Measurements from ENCODE around the gene LSM7. TPM values are rescaled to one million over a fixed set of nuclear protein-coding genes. Genes with fewer than 3 reads are reported as not detected.

The LSM7 gene
- total RNA-seq, 1 donor from 2014 or later: 150 TPM

DNA sequence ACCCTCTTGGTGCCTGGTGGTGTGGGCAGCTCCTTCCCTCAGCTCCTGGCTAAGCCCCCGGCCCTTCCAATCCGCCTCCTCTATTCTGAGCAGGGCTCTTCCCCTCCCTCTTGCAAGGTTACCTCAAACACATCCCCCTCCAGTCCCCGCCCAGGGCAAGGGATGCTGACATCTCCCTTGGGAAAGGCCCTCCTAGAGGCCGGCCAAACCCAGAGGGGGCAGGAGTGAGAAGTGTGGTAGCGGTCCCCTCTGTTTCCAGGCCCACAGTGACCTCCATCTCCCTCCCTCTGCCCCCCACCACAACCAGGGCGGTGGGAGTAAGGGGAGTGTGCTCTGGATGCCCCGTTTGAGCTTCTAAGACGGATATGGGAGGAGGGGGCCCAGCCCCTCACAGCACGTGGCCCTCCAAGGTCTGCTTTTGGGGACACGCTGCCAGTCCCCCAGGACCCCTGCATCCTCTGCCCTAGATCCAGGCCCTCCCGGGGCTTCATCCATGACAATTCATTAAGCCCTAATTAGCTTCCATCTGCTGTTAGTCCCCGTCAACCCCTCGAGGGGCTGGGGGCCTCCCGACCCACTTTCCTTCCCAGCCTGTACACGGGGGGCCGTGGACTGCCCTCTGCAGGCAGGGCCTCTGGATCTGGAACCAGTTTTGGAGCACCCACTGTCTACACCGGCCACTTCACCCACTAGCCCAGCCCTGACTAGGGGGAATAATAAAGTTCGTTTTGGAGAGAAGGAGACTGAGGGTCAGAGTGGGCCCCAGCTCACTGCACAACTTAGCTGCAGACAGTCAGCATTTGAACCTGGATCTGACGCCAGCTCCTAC is 22.7 kb downstream of the LSM7 start:
- intact Hi-C loops (cut with micrococcal nuclease): no loop called here

DNA sequence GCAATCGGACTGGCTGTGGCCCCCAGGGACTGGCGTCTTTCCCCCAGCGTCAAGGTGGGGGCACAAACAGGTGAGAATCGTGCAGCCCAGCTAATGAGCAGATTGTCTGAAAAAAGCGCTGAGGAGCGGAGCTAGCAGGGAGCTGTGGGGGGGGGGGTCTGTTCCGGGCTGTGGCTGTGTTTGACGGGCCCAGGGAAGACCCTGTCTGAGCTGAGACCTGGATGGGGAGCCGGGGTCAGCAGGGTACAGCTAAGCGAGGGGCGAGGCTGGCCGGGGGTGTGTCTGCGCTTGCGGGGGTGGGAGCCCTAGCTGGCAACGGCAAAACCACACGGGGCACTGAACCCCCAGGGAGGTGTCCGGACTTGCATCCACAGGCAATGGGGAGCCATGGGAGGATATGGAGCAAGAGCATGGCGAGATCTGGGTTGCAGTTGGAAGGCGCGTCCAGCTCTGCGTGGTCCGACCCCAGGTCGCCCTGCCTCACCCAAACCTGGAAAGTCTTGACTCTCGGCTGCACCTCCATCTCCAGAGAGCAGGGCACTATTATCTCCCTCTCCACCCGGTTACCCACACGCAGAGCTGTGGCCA is 25.1 kb downstream of the LSM7 start:
- intact Hi-C loops (cut with micrococcal nuclease): no loop called here

DNA sequence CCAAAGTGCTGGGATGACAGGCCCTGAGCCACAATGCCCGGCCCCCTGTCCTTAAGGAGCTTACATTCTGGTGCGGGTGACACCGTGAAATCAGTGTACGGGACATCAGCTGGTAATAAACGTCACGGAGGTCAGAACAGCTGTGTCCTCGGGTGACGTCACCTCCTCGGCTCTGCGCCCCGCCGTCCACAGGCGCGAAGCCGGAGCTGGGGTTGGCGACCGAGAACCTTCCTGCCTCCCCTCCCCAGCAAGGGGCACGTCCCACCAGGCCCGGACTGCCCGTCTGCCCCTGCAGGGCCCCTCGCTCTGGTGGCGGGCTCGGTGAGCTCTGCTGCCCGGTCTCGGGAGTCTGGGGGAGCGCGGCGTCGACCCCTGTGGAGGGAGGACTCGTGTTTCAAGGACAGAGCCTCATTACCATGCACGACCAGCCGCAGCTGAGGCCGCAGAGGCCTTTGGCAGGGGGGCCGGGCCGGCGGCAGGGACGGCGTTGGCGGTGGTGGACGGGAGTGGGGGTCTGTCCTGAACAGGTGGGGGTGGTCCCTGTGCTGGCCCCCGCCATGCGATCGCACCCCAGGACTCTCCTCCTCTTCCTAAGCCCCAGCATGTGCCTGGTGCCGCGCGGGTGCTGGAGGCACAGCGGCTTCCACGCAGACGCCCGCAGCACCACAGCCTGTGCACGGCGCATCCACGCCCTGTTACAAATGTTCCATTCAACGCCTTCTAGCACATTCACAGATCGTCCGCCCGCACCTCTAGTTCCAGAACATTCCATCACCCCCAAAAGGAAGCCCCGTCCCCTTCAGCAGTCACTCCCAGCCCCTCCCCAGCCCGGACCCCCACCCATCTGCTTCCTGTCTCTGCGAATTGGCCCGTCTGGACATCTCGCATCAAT is 25.8 kb downstream of the LSM7 start:
- intact Hi-C loops (cut with micrococcal nuclease): no loop called here

DNA sequence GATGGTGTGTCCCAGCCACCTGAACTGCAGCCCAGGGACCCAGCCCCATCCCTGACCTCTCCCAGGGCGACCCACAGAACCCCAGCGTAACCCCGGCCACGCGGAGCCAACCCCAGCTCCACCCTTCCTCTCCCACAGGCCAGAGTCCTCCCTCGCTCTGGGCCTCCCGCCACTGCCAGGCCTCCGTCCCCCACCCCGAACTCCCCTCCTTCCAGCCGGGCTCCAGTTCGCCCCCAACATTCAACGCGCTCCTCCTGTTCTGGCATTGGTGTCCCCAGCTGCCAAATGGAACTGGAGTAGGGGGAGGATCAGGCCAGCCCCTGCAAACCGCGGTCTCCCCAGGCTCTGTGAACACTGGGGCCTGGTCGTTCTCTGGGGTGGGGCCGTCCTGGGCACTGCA is 27.9 kb downstream of the LSM7 start:
- intact Hi-C loops (cut with micrococcal nuclease): no loop called here

DNA sequence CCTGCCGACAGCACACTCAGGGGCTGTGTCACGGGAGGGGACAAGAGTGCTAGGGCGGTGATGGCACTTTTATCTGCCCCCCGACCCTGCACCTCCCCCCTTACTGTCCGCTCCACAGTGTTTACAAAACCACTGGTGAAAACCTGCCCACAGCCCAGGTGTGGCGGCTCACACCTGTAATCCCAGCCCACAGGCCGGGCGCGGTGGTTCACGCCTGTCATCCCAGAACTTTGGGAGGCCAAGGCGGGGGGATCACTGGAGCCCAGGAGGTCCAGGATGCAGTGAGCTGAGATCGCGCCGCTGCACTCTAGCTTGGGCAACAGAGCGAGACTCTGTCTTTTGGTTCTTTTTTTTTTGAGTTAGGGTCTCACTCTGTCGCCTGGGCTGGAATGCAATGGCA is 32.2 kb downstream of the LSM7 start:
- intact Hi-C loops (cut with micrococcal nuclease): no loop called here

DNA sequence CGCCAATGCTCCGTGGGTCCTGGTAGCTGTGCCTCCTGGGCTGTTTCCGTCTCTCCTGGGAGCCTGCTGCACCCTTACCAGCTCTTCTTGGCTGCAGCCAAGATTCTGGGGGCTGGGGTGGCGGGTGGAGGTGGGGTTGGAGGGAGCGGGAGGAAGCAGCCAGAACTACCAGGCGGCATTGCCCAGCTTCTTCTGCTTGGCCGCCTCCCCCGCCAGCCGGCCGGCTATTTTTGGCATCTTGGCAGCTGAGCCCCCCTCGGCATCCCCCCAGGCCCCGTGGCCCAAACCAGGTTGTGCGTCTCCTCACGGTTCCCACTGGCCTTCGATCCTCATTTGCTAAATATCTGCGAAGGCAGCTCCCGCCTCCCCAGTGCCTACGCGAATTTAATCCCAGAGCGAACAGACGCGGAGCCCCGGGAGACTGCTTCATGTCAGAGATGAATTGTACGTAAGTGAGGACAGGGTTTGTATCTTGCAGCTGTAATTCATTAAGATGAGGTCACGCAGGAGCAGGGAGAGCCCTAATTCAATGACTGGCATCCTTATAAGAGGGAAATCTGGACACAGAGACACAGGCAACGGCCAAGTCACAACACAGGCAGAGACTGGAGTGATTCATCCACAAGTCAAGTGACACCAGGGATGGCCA is 33.6 kb downstream of the LSM7 start:
- intact Hi-C loops (cut with micrococcal nuclease): no loop called here

DNA sequence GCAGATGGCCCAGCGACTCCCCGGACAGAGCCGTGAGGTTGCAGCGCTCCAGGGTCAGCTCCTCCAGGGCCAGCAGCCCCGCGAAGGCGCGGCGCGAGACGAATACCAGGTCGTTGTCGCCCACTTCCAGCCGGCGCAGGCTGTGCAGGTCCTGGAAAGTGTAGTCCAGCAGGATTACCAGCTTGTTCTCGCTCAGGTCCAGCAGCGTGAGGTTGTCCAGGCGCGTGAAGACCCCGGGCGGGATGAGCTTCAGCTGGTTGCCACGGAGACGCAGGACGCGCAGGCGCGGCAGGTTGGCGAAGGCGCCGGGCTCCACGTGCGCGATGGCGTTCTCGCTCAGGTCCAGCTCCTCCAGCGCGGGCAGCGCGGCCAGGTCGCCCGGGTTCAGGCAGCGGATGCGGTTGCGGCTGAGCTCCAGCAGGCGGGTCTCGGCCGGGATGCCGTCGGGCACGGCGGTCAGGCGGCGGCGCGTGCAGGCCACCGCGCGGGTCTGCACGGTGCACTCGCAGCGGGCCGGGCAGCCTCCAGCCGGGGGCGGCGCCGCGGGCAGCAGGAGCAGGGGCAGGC is 37.1 kb downstream of the LSM7 start:
- intact Hi-C loops (cut with micrococcal nuclease): no loop called here

DNA sequence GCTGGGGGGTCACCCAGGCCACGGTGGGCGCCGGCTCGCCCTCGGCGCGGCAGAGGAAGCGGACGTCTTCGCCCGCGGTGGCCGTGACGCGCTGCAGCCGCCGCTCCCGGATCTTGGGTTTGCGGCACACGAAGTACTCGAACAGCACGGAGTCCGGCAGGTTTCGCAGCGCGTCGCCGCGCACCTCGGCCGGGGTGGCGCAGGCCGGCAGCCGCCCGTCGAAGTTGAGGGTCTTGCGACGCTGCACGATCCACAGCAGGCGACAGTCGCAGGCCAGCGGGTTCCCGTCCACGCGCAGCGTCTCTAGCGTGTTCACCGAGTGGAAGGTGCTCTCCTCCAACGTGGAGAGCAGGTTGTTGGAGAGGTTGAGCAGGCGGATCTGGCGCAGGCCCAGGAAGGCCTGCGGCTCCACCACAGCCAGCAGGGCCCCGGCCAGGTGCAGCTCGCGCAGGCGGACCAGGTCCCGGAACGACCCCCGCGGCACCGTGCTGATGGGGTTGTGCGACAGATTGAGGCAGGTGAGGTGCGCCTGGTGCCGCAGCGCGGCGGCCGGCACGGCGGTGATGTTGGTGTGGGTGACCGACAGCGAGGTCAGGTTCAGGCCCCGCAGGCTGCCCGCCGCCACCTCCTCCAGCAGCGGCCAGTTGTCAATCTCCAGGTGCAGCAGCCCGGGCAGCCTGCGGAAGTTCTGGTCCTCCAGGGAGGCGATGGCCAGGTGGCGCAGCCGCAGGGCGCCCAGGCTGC is 37.8 kb downstream of the LSM7 start:
- intact Hi-C loops (cut with micrococcal nuclease): no loop called here

DNA sequence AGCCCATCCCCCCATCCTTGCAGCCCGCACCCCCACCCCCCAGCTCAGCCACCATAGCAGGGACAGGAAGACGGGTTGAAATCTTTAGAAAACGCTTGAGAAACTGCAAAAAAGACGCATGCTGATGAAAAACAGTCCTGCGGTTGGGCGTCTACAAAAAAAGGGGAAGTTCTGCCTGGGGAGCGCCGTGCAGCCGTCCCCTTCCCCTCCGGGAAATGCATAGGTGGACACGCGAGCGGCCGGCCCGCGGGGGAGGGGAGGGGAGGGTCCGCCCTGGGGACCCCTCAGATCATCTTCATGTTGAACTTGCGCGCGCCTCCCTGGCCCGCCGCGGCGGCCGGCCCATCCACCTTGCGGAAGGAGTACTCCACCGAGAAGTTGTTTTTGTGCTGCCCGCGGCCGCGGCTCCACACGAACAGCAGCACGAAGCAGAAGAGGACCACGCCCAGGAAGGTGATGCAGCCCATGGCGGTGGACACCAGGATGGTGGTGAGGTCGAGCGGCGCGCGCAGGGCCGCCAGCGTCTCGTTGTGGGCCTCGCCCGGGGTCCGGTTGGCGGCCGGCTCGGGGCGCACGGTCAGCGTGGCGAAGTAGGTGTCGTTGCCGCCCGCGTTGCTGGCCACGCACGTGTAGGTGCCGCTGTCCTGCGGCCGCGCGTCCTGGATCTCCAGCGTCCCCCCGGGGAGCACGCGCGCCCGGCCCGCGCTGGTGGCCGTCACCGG is 38.5 kb downstream of the LSM7 start:
- intact Hi-C loops (cut with micrococcal nuclease): no loop called here

DNA sequence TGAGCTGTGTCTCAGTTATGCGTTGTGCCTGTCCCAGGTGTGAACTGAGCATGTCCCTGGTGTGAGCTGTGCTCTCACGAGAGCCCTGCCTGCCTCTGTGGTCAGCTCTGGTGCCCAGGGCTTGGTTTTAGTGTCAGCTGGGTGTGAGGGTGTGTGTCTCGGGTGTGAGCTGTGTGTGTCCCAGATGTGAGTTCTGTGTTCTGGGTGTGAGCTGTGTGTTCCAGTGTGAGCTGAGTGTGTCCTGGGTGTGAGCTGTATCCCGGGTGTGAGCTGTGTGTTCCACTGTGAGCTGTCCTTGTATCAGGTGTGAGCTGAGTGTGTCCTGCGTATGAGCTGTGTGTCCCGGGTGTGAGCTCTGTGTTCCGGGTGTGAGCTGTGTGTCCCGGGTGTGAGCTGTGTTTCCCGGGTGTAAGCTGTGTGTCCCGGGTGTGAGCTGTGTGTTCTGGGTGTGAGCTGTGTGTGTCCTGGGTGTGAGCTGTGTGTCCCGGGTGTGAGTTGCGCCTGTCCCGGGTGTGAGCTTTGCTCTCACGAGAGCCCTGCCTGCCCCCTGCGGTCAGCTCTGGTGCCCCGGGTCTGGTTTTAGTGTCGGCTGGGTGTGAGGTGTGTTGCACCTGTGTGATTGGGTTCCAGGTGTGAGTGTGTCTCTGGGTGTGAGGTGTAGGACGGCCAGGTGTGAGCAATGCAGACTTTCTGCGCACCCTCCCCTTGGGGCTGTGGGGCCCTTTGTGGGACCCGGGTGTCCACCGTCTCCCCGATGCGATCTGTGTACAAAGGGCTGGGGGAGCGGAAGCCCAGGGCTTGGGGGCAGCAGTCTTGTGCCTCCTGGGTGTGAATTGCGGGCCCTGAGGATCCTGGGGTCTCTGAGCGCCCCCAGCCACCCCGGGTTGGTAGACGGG is 39.3 kb downstream of the LSM7 start:
- intact Hi-C loops (cut with micrococcal nuclease): no loop called here

DNA sequence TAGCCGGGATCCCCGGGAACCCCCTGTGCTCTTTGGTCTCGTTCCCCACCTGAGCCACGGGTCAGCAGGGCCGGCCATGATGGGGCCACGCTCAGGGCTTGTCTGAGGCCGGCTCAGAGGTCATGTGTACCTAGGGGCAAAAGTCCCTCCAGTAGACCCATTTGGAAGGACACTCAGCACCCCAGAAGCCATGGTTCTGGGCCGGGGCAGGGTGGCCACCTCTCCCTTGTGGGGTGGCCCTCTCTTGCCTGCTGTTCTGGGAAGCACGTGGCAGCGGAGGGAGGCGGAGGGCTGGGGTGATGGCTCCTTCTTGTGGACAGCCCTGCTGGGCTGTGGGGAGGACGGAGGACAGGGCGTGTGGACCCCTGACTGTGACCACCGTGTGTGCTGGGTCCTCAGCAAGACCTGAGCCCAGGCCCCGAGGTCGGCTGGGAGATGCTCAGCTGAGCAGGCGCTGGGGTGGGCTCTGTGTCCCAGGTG is 40.0 kb downstream of the LSM7 start:
- intact Hi-C loops (cut with micrococcal nuclease): no loop called here

DNA sequence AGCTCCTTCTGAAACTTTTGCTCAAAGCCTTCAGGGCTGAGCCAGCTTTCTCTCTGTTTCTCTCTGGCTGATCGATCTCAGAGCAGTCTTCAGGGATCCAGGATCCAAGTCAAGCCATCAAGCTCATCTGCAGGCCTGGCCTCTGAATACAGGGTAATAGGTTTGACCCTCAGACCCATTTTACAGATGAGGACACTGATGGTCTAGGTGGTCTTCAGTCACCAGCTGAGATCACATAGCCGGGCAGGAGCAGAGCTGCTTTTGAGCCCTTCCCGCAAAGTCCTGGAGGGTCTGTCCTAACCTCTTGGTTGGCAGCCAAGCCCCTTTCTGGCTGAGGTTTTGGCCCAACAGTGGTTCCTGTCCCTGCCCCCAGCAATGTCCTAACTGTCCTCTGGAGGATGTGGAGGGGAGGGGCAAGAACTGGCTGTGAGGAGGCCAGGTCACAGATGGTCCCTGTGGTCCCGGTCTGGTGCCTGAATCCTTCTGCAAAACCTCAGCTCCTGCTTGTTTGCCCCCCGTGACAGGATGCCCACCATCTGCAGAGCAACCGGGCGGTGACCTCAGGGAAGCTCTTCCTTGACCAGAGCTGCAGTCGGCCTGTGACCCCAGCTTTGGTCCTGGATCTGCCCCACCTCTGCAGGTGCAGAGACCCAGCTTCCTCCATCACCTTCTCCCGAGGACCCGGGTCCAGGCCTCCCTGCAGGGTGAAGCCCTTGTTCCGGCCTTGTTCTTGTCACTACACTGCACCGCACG is 40.6 kb downstream of the LSM7 start:
- intact Hi-C loops (cut with micrococcal nuclease): no loop called here

DNA sequence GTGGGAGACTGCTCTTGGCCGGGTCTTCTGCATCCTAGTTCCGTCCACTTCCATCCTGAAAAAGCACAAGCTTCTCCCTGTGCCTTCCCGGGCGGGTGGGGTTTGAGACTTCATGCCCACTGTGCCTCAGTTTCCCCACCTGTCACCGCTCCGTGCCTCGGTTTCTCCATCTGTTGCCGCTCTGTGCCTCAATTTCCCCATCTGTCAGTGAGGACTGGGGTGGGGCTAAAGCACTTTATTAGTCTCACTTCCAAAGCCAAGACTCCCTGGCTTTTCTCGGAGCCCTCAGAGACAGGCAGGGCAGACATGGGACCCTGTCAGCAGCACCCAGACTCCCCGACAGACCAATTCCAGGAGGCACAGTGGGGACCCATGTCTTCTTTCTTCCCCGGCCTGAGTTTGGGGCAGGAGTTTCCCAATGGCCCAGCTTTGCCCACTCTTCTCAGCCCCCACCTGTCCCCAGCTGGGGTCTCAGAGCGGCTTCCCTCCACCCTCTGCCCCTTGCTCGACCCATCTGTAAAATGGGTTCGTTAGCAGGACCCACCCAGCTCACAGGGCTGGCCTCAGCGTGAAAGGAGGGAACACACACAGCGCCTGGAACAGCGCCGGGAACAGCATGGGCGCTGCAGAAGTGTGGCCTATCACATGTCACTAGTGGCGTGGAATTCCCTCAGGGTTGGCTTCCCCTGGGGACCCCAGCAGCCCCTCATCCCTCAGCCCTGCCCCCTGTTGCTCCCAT is 41.8 kb downstream of the LSM7 start:
- intact Hi-C loops (cut with micrococcal nuclease): no loop called here

DNA sequence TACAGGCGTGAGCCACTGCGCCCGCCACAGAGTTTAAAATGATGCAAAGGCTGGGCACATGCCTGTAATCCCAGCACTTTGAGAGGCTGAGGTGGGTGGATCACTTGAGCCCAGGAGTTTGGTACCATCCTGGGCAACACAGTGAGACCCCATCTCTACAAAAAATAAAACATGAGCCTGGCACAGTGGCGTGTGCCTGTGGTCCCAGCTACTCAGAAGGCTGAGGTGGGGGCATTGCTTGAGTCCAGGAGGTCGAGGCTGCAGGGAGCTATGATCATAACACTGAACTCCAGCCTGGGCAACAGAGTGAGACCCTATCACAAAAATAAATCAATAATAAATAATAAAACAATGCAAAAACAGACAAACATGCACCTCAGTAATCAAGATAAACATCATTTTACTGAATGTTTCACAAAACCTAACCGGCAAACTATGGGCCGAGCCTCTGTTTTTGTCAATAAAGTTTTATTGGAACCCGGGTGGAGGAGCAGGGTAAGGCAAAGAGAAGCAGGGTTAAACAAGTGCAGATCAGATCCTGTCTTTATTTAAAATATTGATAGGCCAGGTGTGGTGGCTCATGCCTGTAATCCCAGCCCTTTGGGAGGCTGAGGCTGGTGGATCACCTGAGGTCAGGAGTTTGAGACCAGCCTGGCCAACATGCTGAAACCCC is 44.4 kb downstream of the LSM7 start:
- intact Hi-C loops (cut with micrococcal nuclease): no loop called here

DNA sequence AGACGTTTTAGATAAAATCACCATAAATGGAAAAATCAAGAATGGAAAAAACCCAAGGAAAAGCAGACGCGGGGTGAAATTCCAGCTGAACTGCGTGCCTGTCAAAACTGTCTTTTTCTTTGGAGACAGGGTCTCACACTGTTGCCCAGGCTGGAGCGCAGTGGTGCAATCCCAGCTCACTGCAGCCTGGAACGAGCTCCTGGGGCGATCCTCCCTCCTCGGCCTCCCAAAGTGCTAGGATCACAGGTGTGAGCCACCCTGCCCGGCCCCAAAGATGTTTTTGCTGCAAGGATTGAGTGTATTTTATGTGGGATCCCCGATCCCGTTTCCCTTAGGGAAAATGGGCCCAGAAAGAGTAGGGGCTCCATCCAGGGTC is 45.5 kb downstream of the LSM7 start:
- intact Hi-C loops (cut with micrococcal nuclease): no loop called here

DNA sequence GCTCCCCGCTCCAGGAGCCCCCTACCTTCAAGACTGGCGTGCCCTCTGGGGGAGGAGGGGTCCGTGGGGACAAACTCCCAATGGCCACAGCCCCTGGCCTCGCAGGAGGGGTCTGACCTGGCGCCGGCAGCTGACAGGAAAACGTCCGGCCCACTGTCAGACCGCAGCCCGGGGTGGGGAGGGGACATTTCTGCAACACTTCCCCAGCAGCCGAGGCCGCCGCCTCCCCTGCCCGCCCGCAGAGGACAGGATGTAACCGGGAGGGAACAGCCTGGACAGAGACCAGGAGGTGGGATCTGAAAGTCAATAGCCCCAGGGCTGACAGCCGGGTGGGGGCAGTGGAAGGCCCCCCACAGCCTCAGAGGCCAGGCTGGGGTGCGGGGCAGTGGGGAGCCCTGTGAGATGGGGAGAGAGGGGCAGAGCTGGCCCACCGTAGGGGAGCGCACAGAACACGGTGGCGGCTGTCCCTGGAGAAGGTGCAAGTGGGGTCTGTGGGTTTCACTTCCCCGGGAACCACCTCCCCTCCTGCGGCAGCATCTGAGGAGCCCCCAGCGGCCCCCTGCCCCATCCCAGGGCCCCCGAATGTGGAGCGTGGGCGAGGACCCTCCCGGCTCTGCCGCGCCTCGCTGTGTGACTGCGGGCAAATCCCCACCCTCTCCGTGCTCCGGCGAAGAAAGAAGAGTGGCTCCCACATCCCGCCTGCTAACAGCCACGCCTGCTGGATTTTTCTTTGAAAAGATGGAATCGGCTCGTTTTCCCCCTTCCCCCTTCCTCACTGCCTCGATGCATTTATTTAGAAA is 46.1 kb downstream of the LSM7 start, which contains the start of gene PEAK3:
Gene PEAK3, minus strand, starts transcription at position 114 of the 800 bp plus-strand sequence. CDS start 1,244 bp downstream, outside the sequence.
- intact Hi-C loops (cut with micrococcal nuclease): no loop called here
